ENCODE data around the gene ARSD. TPM values are rescaled to one million over a fixed set of nuclear protein-coding genes. Genes with fewer than 3 reads are reported as not detected.
"Not testable (repeated sequence)": the region's sequence is repeated elsewhere in the genome, so short reads cannot be mapped to it uniquely, and the experiment has no call there.

The ARSD gene
- total and polyA plus RNA-seq, 2 of the 8 experiments (the other 6 are each of a cell fraction or from before 2014, with no cell fraction given), result 1.8 to 3.2 TPM

DNA sequence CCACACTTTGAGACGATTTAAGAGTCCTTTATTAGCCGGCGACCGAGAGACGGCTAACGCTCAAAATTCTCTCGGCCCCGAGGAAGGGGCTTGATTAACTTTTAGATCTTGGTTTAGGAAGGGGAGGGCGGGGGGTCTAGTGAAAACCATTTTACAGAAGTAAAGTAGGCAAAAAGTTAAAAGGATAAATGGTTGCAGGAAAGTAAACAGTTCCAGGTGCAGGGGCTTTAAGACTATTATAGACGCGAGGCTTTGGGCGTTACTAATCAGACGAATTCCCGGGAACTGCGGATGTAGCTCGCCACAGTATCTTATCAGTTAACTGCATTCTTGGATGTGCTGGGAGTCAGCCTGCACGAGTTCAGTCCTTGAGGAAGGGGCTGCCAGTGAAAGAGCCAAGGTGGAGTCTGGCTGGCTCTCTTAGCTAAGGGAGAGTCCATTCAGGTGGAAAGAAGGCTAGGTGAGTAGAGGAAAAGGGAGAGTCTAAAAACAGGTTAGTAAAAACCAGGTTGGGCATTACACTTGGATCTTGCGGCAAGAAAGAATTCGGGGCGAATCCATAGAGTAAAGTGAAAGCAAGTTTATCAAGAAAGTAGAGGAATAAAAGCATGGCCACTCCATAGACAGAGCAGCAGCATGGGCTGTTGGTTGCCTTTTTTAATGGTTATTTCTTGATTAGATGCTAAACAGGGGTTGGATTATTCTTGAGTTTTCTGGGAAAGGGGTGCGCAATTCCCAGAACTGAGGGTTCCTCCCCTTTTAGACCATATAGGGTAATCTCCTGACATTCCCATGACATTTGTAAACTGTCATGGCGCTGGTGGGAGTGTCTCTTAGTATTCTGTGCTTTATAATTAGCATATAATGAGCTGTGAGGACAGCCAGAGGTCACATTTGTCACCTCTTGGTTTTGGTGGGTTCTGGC, 38.3 kb downstream of the ARSD start:
- H3K27ac ChIP-seq (ENCODE audit: low read depth, low read length); H2BK15ac ChIP-seq (ENCODE audit: low read length); H3K4ac ChIP-seq (replicated peaks; ENCODE audit: insufficient read length, low read depth, low read length); H3K36me3 ChIP-seq (ENCODE audit: control insufficient read depth in 2 of 4, insufficient read depth in 4 of 4, low read length in 3 of 4); H2BK5ac ChIP-seq (ENCODE audit: low read depth, low read length); H4K91ac ChIP-seq (replicated peaks; ENCODE audit: insufficient read length, low read length); H3K23me2 ChIP-seq (ENCODE audit: low read depth, low read length); H3K4me3 ChIP-seq (ENCODE audit: extremely low read depth in 1 of 4, insufficient read depth in 2 of 4, low read depth in 3 of 4, low read length in 4 of 4); H3K4me1 ChIP-seq (replicated peaks in 1 of 4; ENCODE audit: control insufficient read depth in 3 of 4, insufficient read depth in 4 of 4, low read length in 3 of 4); H3K79me1 ChIP-seq (ENCODE audit: low read depth, low read length); H4K20me1 ChIP-seq (replicated peaks in 1 of 2; ENCODE audit: control insufficient read depth in 1 of 2, insufficient read depth in 2 of 2, low read length in 2 of 2); DNase-seq (ENCODE audit: low read depth in 1 of 2, low spot score in 2 of 2); H3K23ac ChIP-seq (ENCODE audit: insufficient read length); H2BK12ac ChIP-seq (ENCODE audit: low read depth, low read length); H4K8ac ChIP-seq (ENCODE audit: extremely low read depth, insufficient read depth, low read length); H2BK20ac ChIP-seq (ENCODE audit: low read length); H2BK120ac ChIP-seq (replicated peaks; ENCODE audit: low read depth, low read length); H3K27me3 ChIP-seq (replicated peaks in 1 of 4; ENCODE audit: control insufficient read depth in 3 of 4, extremely low read depth in 1 of 4, insufficient read depth in 3 of 4, low read length in 3 of 4); H3K56ac ChIP-seq (replicated peaks; ENCODE audit: insufficient read length, low read depth, low read length); H3K9me3 ChIP-seq (ENCODE audit: insufficient read depth in 2 of 2, low read depth in 1 of 2, low read length in 1 of 2); H2AK5ac ChIP-seq (ENCODE audit: low read depth, low read length); H3K79me2 ChIP-seq (ENCODE audit: control insufficient read depth in 1 of 2, insufficient read depth in 2 of 2, low read length in 2 of 2); H3K9ac ChIP-seq (replicated peaks in 1 of 4; ENCODE audit: extremely low read depth in 1 of 4, low read depth in 3 of 4, low read length in 3 of 4); H4K5ac ChIP-seq (ENCODE audit: insufficient read length, low read depth, low read length); H3K14ac ChIP-seq (ENCODE audit: insufficient read length); H3K18ac ChIP-seq (ENCODE audit: extremely low read depth, low read length); CTCF ChIA-PET (ENCODE audit: partially characterized antibody); H2AFZ ChIP-seq (ENCODE audit: low read length): not testable (repeated sequence)
- WGBS, 2 experiments (ENCODE audit: extremely low coverage in 1 of 2, insufficient coverage in 1 of 2, insufficient read length in 1 of 2, insufficient replicate concordance in 2 of 2, low coverage in 1 of 2, low lambda C conversion rate in 2 of 2, missing lambda C conversion rate in 1 of 2), result 85% methylated on average over 18 of the region's 22 CpGs; no CpG with 5 or more reads in 1 of the 2 experiments
- POLR2A ChIA-PET (ENCODE audit: partially characterized antibody), result interaction anchor here (1.0 to 1.2 kb wide), 2 partner anchors 37 to 94 kb away, joined by 3 to 4 read pairs; no protein-coding TSS in a partner anchor
- FAIRE-seq, result peak; percentile 72
- H3K4me2 ChIP-seq (ENCODE audit: insufficient read depth in 1 of 2, low read depth in 2 of 2, low read length in 2 of 2), result 0 out of 4 replicates have a peak overlapping the region, but pooled peaks of 1 of the 2 experiments have one; percentile 34
